Transverse colon (tissue), 4 donors: ENCODE measurements around the gene TSPYL4.

Source experiments
- POLR2A ChIP-seq: fragments of 450-650 bp; IDR thresholded peaks from one replicate; pipeline ENCODE4 v1.6.1; 2016; ENCODE audit warnings: antibody characterized with exemption, mild to moderate bottlenecking, moderate library complexity
- POLR2AphosphoS5 ChIP-seq, 3 donors: sonication (generic); formaldehyde crosslinking; IDR thresholded peaks; one replicate each; pipeline ENCODE4 v1.6.1; 2016; ENCODE audit warnings: antibody characterized with exemption in 3 of 3
- TF ChIP-seq, protein P1 (sequence below), 5 experiments: fragments of 200-600 bp in 3 of 5; fragments of 450-650 bp in 2 of 5; sonication (generic) in 3 of 5; IDR thresholded peaks; 1 replicate in 2 of 5; 2 replicates in 3 of 5; pipeline ENCODE4 v1.5.1; 2016 to 2017; ENCODE audit warnings: antibody characterized with exemption in 5 of 5, inconsistent platforms in 3 of 5, mild to moderate bottlenecking in 2 of 5, moderate library complexity in 1 of 5

DNA sequence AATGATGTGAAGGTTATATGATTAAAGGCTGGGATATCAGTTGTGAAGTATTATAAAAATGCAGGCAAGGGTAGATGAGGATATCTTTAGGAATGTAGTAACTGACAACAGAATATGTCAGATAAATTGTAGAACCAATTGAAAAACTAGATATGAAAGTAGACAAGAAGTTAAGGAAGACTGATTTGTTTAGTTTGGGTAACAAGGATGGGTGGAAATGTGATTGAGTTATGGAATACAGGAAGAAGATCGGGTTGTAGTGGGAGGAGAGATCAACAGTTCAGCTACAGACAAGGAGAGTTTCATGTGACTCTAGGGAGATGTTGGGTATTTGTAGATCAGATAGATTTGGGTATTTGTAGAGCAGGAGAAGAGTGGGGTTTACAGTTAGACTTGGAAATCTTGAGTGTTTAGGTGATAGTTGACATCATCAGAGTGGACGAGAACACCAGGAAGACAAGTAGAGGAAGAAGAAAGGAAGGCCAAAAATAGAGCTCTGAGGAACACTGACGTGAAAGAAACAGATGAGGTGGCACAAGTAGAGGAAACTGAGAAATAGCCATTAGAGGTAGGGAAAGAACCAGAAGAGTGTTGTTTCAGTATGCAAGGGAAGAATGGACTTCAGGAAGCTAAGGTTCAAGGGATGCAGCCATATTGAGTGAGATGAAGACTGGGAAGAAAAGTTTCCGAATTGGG is 38.0 kb upstream of the TSPYL4 start:
- TF ChIP-seq, protein P1, sequence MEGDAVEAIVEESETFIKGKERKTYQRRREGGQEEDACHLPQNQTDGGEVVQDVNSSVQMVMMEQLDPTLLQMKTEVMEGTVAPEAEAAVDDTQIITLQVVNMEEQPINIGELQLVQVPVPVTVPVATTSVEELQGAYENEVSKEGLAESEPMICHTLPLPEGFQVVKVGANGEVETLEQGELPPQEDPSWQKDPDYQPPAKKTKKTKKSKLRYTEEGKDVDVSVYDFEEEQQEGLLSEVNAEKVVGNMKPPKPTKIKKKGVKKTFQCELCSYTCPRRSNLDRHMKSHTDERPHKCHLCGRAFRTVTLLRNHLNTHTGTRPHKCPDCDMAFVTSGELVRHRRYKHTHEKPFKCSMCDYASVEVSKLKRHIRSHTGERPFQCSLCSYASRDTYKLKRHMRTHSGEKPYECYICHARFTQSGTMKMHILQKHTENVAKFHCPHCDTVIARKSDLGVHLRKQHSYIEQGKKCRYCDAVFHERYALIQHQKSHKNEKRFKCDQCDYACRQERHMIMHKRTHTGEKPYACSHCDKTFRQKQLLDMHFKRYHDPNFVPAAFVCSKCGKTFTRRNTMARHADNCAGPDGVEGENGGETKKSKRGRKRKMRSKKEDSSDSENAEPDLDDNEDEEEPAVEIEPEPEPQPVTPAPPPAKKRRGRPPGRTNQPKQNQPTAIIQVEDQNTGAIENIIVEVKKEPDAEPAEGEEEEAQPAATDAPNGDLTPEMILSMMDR (IDR thresholded peaks at IDR 0.05) = no peak
- TF ChIP-seq POLR2A (no peak), POLR2AphosphoS5 (IDR thresholded peaks at IDR 0.05) (no peak)
